GM18519 (cell line): Measurements from ENCODE around the gene PEAK1.
"Not testable (repeated sequence)": the region's sequence is repeated elsewhere in the genome, so short reads cannot be mapped to it uniquely, and the experiment has no call there.

ENCODE experiments used
- ATAC-seq: cut with Tn5 transposase; IDR thresholded peaks from one replicate; pipeline ENCODE4 v1.9.1; 2021; ENCODE audit warnings: mild to moderate bottlenecking, moderate library complexity; ENCODE audit not compliant: unreplicated experiment, low FRiP score

PEAK1 gene

DNA sequence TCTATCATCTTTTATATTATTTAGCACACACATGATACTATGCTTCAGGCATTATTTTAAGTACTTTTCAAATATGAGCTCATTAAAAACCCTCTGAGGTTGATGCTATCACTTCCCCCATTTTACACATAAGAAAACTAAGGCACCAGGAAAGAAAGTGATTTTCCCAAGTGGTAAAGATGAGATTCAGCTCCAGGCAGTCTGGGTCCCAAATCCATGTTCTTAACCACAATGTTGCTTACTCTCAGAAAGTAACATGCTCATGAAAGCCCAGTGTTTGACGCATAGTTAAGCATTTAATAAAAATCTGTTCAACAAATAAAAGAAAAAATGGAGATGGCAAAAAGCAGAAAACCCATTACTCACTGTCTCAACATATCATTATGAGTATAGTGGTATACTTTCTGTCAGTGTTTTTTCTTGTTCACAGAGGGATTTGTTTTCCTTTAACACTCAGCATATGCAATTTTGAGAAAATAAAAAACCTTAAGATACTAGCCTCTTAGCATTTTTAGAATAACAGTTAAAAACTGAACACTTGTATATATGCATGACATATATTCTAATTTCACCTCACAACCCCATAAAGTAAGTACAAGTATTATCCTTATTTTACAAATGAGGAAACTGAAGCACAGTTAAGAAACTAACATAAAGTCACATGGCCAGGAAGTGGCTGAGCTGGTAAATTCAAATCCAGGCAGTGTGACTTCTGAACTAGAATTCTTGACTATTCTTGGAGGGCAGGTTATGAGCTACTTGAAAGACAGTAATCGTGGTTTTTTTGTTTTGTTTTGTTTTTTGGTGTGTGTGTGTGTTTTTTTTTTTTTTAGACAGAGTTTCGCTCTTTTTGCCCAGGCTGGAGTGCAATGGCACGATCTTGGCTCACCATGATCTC, 10.4 kb downstream of the PEAK1 start:
- no peak for ATAC-seq

- no peak for ATAC-seq
These were observed 13.1 kb downstream of the PEAK1 start for GRCh38 chr15:77406846-77407245.

DNA sequence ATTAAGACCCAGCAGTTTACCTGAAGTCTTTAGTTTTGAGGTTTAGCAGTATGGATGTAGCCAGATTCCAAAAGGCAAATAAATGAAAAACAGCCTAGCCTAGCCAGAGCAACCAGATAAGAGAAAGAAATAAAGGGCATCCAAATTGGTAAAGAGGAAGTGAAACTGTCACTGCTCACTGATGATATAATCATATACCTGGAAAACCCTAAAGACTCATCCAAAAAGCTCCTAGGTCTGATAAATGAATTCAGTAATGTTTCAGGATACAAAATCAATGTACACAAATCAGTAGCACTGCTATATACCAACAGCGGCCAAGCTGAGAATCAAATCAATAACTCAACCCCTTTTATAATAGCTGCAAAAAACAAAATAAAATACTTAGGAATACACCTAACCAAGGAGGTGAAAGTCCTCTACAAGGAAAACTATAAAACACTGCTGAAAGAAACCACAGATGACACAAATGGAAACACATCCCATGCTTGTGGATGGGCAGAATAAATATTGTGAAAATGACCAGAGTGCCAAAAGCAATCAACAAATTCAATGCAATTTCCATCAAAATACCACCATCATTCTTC, 13.6 kb downstream of the PEAK1 start:
- ATAC-seq: not testable (repeated sequence)

DNA sequence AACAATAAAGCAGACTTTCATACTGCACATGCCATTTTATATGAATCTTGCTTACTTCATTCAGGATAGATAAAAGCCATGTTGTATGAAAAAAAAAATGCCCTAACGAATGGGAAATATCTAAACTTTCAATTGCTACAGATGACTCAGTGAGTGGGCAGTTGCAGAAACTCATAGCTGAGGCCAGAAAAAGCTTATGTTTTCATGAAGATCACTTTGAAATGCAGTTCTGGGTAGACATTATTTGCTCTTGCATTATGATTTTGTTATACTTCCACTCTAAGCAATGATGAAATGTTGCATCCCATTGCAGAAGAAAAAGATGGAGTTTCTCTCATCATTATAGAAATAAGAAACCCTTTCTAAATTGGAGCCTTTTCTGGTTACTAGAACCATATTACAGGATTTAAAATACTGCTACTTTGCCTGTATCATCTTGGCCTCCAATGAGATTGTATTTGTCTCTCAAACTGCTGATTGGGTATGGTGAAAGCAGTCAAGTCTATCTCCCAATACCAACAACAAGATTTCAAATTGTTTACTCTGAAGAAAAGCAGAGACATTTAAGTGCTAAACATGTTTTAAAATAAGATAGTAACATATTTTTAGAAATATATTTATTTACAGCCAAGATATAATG, 17.0 kb downstream of the PEAK1 start:
- ATAC-seq: no peak

GRCh38 chr15:77400258-77400657, 19.6 kb downstream of the PEAK1 start:
- no peak for ATAC-seq

DNA sequence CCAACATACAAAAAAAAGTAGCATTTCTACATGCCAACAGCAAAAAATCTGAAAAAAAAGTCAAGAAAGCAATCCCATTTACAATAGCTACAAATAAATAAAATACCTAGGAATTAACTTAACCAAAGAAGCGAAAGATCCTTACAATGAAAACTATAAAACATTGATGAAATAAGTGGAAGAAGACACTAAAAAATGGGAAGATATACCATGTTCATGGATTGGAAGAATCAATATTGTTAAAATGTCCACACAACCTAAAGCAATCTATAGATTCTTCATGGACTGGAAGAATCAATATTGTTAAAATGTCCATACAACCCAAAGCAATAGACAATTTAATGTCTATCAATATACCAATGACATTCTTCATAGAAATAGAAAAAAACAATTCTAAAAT, 21.0 kb downstream of the PEAK1 start:
- no peak for ATAC-seq

- ATAC-seq: no peak
These were observed 23.2 kb downstream of the PEAK1 start for GRCh38 chr15:77396692-77397091.

- no peak for ATAC-seq
These were observed 24.7 kb downstream of the PEAK1 start for GRCh38 chr15:77395013-77395774.

DNA sequence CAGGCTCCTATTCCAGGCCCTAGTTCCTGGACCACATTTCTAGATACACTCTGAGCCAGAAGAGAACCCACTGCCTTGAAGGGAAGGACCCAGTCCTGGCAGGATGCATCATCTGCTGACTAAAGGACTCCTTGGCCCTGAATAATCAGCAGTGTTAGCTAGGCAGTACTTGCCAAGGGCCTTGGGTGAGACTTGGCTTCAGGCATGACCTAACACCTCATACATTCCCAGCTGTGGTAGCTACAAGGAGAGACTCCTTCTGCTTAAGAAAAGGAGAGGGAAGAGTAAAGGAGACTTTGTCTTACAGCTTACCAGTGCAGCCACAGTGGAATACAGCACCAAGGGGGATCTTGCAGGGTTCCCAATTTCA, 26.4 kb downstream of the PEAK1 start:
- no peak for ATAC-seq

DNA sequence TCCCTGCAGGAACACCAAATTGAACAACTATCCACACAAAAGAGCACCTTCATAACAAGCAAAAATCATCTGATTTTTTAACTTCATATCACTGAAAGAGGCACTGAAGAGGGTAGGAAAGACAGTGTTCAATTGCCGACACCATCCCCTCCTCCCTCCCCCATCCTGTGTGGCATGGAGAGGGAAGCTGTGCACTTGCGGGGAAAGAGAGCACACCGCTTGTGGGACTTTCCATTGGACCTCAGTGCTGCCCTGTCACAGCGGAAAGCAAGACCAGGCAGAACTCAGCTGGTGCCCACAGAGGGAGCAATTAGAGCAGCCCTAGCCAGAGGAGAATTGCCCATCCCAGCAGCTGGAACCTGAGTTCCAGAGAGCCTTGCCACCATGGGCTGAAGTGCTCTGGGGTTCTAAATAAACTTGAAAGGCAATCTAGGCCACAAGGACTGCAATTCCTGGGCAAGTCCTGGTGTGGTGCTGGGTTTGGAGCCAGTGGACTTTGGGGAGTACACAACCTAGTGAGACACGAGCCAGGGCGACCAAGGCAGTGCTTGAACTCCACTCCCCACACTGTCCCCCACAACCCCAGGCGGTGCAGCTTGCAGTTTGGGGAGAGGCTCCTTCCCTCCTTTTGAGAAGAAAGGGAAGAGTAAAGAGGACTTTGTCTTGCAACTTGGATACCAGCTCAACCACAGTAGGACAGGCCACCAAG, 27.0 kb downstream of the PEAK1 start:
- no peak for ATAC-seq

- no peak for ATAC-seq
These were observed 28.4 kb downstream of the PEAK1 start for GRCh38 chr15:77391372-77391951.

GRCh38 chr15:77387365-77388105, 32.4 kb downstream of the PEAK1 start:
- ATAC-seq: no peak

GRCh38 chr15:77386626-77387025, 33.3 kb downstream of the PEAK1 start:
- no peak for ATAC-seq

- no peak for ATAC-seq
These were observed 35.1 kb downstream of the PEAK1 start for GRCh38 chr15:77384589-77385359.

DNA sequence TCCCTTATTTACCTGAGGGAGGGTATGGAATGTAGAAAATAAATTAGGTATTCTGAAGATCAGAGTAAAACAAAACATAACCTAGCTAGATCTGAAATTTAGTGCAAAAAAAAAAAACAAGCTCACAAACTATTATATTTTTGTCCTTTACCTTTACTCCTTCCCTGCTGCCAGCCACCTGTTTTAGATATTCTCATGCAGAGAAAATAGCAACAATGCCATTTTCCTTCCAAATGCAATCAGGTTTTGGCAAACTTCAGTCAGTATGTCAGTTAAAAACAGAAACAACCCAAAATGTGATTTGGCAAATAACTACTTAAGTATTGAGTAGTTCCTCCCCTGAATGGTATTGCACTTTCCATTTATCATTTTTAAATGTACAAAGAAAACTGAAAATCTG, 35.8 kb downstream of the PEAK1 start:
- ATAC-seq: no peak

- ATAC-seq: no peak
These were observed 39.9 kb downstream of the PEAK1 start for GRCh38 chr15:77380033-77380432.

GRCh38 chr15:77376770-77377169, 43.1 kb downstream of the PEAK1 start:
- ATAC-seq: no peak

DNA sequence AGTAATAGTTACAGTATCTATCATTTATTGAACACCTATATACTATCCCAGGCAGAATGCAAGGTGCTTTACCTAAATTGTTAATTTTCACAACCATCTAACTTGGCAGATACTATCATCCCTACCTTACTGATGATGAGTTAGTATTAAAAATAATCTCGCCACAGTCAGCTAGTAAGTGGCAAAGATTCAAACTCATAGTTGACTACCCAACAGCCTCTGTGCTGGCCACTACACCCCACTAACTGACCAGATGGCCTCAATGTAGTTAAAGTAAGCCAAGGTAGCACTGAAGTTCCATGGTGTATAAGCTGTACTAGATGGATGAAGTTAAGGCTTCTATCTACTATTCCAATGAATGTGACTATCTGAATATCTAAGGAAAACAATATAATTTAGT, 44.8 kb downstream of the PEAK1 start:
- no peak for ATAC-seq

- no peak for ATAC-seq
These were observed 46.5 kb downstream of the PEAK1 start for GRCh38 chr15:77373441-77373840.
